PC-9 (cell line): ENCODE data around the gene DYNLRB1. TPM values are rescaled to one million over a fixed set of nuclear protein-coding genes. Genes with fewer than 3 reads are reported as not detected.

Experiments used
- BruUV-seq: library from RNA; stranded (reverse); fragments of 400-500 nt; replicated peaks from 2 replicates; lab custom pipeline; 2021; lab: Mats Ljungman, UMichigan
- CTCF ChIA-PET: fragments of 300-600 bp; sonication (Branson Sonifier 250); formaldehyde crosslinking; loops from one replicate; lab custom pipeline; 2022; ENCODE audit warnings: antibody characterized with exemption; lab: Charles Lee
- POLR2A ChIA-PET: fragments of 300-600 bp; sonication (Branson Sonifier 250); formaldehyde crosslinking; loops from one replicate; lab custom pipeline; 2022; ENCODE audit warnings: antibody characterized with exemption; ENCODE audit not compliant: unreplicated experiment; lab: Charles Lee
- DNase-seq, 2 experiments: peaks; one replicate each; pipeline versions ENCODE4 v3.0.0 to v3.0.0-alpha.2; 2015 to 2022; ENCODE audit warnings: mixed read lengths in 1 of 2
- H2AFZ ChIP-seq: fragments of 200-600 bp; sonication (generic); 2 replicates; pipeline ENCODE4 v1.8.1; 2017; ENCODE audit warnings: antibody characterized with exemption
- H3F3A ChIP-seq: fragments of 200-600 bp; sonication (generic); 2 replicates; pipeline ENCODE4 v1.8.1; 2017; ENCODE audit warnings: antibody characterized with exemption, mild to moderate bottlenecking, low read depth; ENCODE audit not compliant: insufficient read depth
- H3K27ac ChIP-seq: fragments of 200-600 bp; sonication (generic); 2 replicates; pipeline ENCODE4 v1.6.1; 2016; ENCODE audit warnings: mixed run types
- H3K27me3 ChIP-seq: fragments of 200-600 bp; sonication (generic); 2 replicates; pipeline ENCODE4 v1.6.1; 2016; ENCODE audit warnings: low read depth, mixed run types; ENCODE audit not compliant: insufficient read depth
- H3K36me3 ChIP-seq: fragments of 200-600 bp; sonication (generic); 2 replicates; pipeline ENCODE4 v1.6.1; 2016; ENCODE audit warnings: low read depth, mixed run types
- H3K4me1 ChIP-seq: fragments of 200-600 bp; sonication (generic); replicated peaks from 2 replicates; pipeline ENCODE4 v1.6.1; 2016; ENCODE audit warnings: mixed run types; ENCODE audit not compliant: insufficient read depth
- H3K4me2 ChIP-seq: fragments of 200-600 bp; sonication (generic); 2 replicates; pipeline ENCODE4 v1.6.1; 2017; ENCODE audit warnings: mixed run types
- H3K4me3 ChIP-seq: fragments of 200-600 bp; sonication (generic); 2 replicates; pipeline ENCODE4 v1.6.1; 2016; ENCODE audit warnings: mixed run types
- H3K79me2 ChIP-seq: fragments of 200-600 bp; sonication (generic); 2 replicates; pipeline ENCODE4 v1.6.1; 2017; ENCODE audit warnings: low read depth, mixed run types
- H3K9me2 ChIP-seq: fragments of 200-600 bp; sonication (generic); 2 replicates; pipeline ENCODE4 v1.8.1; 2017; ENCODE audit warnings: mild to moderate bottlenecking; ENCODE audit not compliant: insufficient read depth
- H3K9me3 ChIP-seq: fragments of 200-600 bp; sonication (generic); 2 replicates; pipeline ENCODE4 v1.8.1; 2016; ENCODE audit warnings: low read depth; ENCODE audit not compliant: insufficient read depth
- H4K20me1 ChIP-seq: fragments of 200-600 bp; sonication (generic); 2 replicates; pipeline ENCODE4 v1.8.1; 2017; ENCODE audit not compliant: insufficient read depth
- CTCF ChIP-seq: fragments of 200-600 bp; sonication (generic); conservative IDR thresholded peaks from 2 replicates; pipeline ENCODE4 v1.6.1; 2017; ENCODE audit warnings: mixed run types, antibody characterized with exemption, mild to moderate bottlenecking, moderate library complexity
- EZH2 ChIP-seq: fragments of 200-600 bp; sonication (generic); IDR thresholded peaks from 2 replicates; pipeline ENCODE4 v1.8.0; 2017; ENCODE audit warnings: antibody characterized with exemption, low read depth
- intact Hi-C: fragments of 100-400 bp; cut with micrococcal nuclease; formaldehyde crosslinking; loops from one replicate; pipeline ENCODE4 v1.10.0; 2022; ENCODE audit not compliant: unreplicated experiment
- total RNA-seq: library from RNA; stranded (reverse); gene quantifications from 2 replicates; pipeline ENCODE4 v1.2.3, GENCODE V29; 2021

The DYNLRB1 gene
- total RNA-seq, 1 experiment from 2014 or later, result 179 TPM

GRCh38 chr20:34472246-34472925 is 43.8 kb upstream of the DYNLRB1 start:
- H4K20me1 ChIP-seq, result peaks cover 29% of the 10 kb centered on the region
- H3K4me1 ChIP-seq, result peaks cover 8% of the 10 kb centered on the region; the same call in 1 of the 2 replicates
- peaks cover 8% of the 10 kb centered on the region; the same call in 1 of the 2 replicates for H3K79me2 ChIP-seq
- H3K27me3 ChIP-seq, result no peaks in the 10 kb centered on the region
- ChIA-PET POLR2A (interaction anchor here (0.5 to 0.7 kb wide), 3 partner anchors 20 to 165 kb away, joined by 3 read pairs; no protein-coding TSS in a partner anchor), CTCF (interaction anchor here (0.6 to 0.7 kb wide), 2 partner anchors 104 to 266 kb away, joined by 3 read pairs; no protein-coding TSS in a partner anchor)
- H3F3A ChIP-seq, result peaks cover 69% of the 10 kb centered on the region
- no peak overlapping the region for H2AFZ ChIP-seq
- H3K4me2 ChIP-seq, result no peak overlapping the region
- H3K27ac ChIP-seq, result peak overlapping the region; percentile 38
- no peak overlapping the region for H3K4me3 ChIP-seq
- H3K9me3 ChIP-seq, result no peaks in the 10 kb centered on the region
- TF ChIP-seq EZH2, result no peak
- TF ChIP-seq CTCF, result no peak
- no TSS peak for BruUV-seq
- DNase-seq, result no peak
- H3K36me3 ChIP-seq, result peaks cover 41% of the 10 kb centered on the region
- no peaks in the 10 kb centered on the region for H3K9me2 ChIP-seq
- intact Hi-C loops, result no loop called here

GRCh38 chr20:34473262-34473883 is 42.8 kb upstream of the DYNLRB1 start:
- no peaks in the 10 kb centered on the region for H3K9me3 ChIP-seq
- H3K36me3 ChIP-seq, result peaks cover 43% of the 10 kb centered on the region
- BruUV-seq, result no TSS peak
- no peaks in the 10 kb centered on the region for H3K9me2 ChIP-seq
- ChIA-PET POLR2A (interaction anchor here (0.7 kb wide), 1 partner anchor 19 kb away, joined by 3 read pairs; no protein-coding TSS in a partner anchor), CTCF (no interaction called here)
- no peak overlapping the region; the same call in 1 of the 2 replicates for H3K27ac ChIP-seq
- DNase-seq, result peak in 1 of 2 experiments; percentile 31
- H3K4me3 ChIP-seq, result no peak overlapping the region
- H4K20me1 ChIP-seq, result peaks cover 29% of the 10 kb centered on the region
- peaks cover 8% of the 10 kb centered on the region; the same call in 1 of the 2 replicates for H3K79me2 ChIP-seq
- intact Hi-C loops, result loop anchor here (1.0 kb wide), 1 partner anchor 161 kb away; no protein-coding TSS in a partner anchor
- H3F3A ChIP-seq, result peaks cover 68% of the 10 kb centered on the region
- H2AFZ ChIP-seq, result no peak overlapping the region
- peaks cover 8% of the 10 kb centered on the region; the same call in 1 of the 2 replicates for H3K4me1 ChIP-seq
- H3K27me3 ChIP-seq, result no peaks in the 10 kb centered on the region
- no peak overlapping the region for H3K4me2 ChIP-seq
- TF ChIP-seq CTCF (peak; percentile 35; the same call in 1 of the 2 replicates), EZH2 (no peak)

GRCh38 chr20:34475979-34476736 is 40.1 kb upstream of the DYNLRB1 start:
- DNase-seq, result no peak
- 0 out of 2 replicates have a peak, but pooled peaks cover 3% of the 10 kb centered on the region for H3K79me2 ChIP-seq
- TF ChIP-seq EZH2 (no peak), CTCF (no peak)
- BruUV-seq, result no TSS peak
- intact Hi-C loops, result no loop called here
- no peak overlapping the region for H3K4me3 ChIP-seq
- H3K9me2 ChIP-seq, result no peaks in the 10 kb centered on the region
- no peak overlapping the region for H3K4me2 ChIP-seq
- H3K4me1 ChIP-seq, result peaks cover 8% of the 10 kb centered on the region; the same call in 1 of the 2 replicates
- no peaks in the 10 kb centered on the region for H3K9me3 ChIP-seq
- peaks cover 55% of the 10 kb centered on the region for H3K36me3 ChIP-seq
- H3K27me3 ChIP-seq, result no peaks in the 10 kb centered on the region
- H3K27ac ChIP-seq, result no peak overlapping the region
- H2AFZ ChIP-seq, result no peak overlapping the region
- peaks cover 58% of the 10 kb centered on the region for H3F3A ChIP-seq
- CTCF ChIA-PET, result no interaction called here
- POLR2A ChIA-PET, result no interaction called here
- H4K20me1 ChIP-seq, result peaks cover 21% of the 10 kb centered on the region
